T1000 (cell line): ENCODE measurements around the gene PSTPIP2.
"Not testable (repeated sequence)": the region's sequence is repeated elsewhere in the genome, so short reads cannot be mapped to it uniquely, and the experiment has no call there.

Experiments
- DNase-seq: peaks from one replicate; lab custom pipeline; 2025; ENCODE audit warnings: mixed read lengths; lab: John Stamatoyannopoulos, UW

The PSTPIP2 gene

GRCh38 chr18:45981821-45982220, 90.2 kb downstream of the PSTPIP2 start:
- no peak for DNase-seq

- DNase-seq: no peak
Observed at GRCh38 chr18:45980229-45980628, 91.8 kb downstream of the PSTPIP2 start.

- DNase-seq: no peak
Observed at GRCh38 chr18:45978084-45978483, 94.0 kb downstream of the PSTPIP2 start.

- DNase-seq: no peak
Observed at GRCh38 chr18:45976974-45977373, 95.1 kb downstream of the PSTPIP2 start.

- DNase-seq: no peak
Observed at GRCh38 chr18:45976566-45976965, 95.5 kb downstream of the PSTPIP2 start.

GRCh38 chr18:45974088-45974536, 97.9 kb downstream of the PSTPIP2 start:
- peak; percentile 22 for DNase-seq

GRCh38 chr18:45967007-45967706, 104.9 kb downstream of the PSTPIP2 start, which contains the start of gene EPG5:
Gene EPG5, minus strand, starts transcription at chr18:45967329. Its CDS starts 90 bp downstream, at chr18:45967239.
- peak; percentile 76 for DNase-seq

- not testable (repeated sequence) for DNase-seq
Observed at GRCh38 chr18:45964913-45965312, 107.1 kb downstream of the PSTPIP2 start.

- no peak for DNase-seq
Observed at GRCh38 chr18:45962866-45963265, 109.2 kb downstream of the PSTPIP2 start.

- DNase-seq: no peak
Observed at GRCh38 chr18:45962461-45962860, 109.6 kb downstream of the PSTPIP2 start.

- DNase-seq: not testable (repeated sequence)
Observed at GRCh38 chr18:45959484-45959883, 112.6 kb downstream of the PSTPIP2 start.

GRCh38 chr18:45958730-45959129, 113.3 kb downstream of the PSTPIP2 start:
- no peak for DNase-seq

GRCh38 chr18:45958027-45958426, 114.0 kb downstream of the PSTPIP2 start:
- no peak for DNase-seq

- no peak for DNase-seq
Observed at GRCh38 chr18:45957100-45957499, 115.0 kb downstream of the PSTPIP2 start.

- DNase-seq: peak; percentile 13
Observed at GRCh38 chr18:45954070-45954934, 117.8 kb downstream of the PSTPIP2 start.

GRCh38 chr18:45951016-45951714, 120.9 kb downstream of the PSTPIP2 start:
- peak; percentile 15 for DNase-seq

GRCh38 chr18:45945669-45946068, 126.4 kb downstream of the PSTPIP2 start:
- no peak for DNase-seq

- DNase-seq: no peak
Observed at GRCh38 chr18:45940724-45941123, 131.3 kb downstream of the PSTPIP2 start.

GRCh38 chr18:45939236-45939635, 132.8 kb downstream of the PSTPIP2 start:
- DNase-seq: no peak

- no peak for DNase-seq
Observed at GRCh38 chr18:45938488-45938935, 133.5 kb downstream of the PSTPIP2 start.

GRCh38 chr18:45935591-45936335, 136.3 kb downstream of the PSTPIP2 start:
- DNase-seq: no peak
